ENCODE data around the gene RNF7.
"Not testable (repeated sequence)": the region's sequence is repeated elsewhere in the genome, so short reads cannot be mapped to it uniquely, and the experiment has no call there.

RNF7 gene

GRCh38 chr3:141735770-141736465 lies 2.2 kb upstream of the RNF7 start:
- no peak for DNase-seq (ENCODE audit: low read depth, low spot score)

- DNase-seq (ENCODE audit: low read depth, low spot score): no peak
Measured at GRCh38 chr3:141737093-141737492, 1.0 kb upstream of the RNF7 start.

- DNase-seq (ENCODE audit: low read depth, low spot score): no peak
Measured at GRCh38 chr3:141737678-141738021, 448 bp upstream of the RNF7 start.

GRCh38 chr3:141738891-141739363 lies 829 bp downstream of the RNF7 start:
- DNase-seq (ENCODE audit: low read depth, low spot score): no peak

GRCh38 chr3:141739731-141740130 lies 1.6 kb downstream of the RNF7 start:
- no peak for DNase-seq (ENCODE audit: low read depth, low spot score)

GRCh38 chr3:141740349-141740748 lies 2.3 kb downstream of the RNF7 start:
- DNase-seq (ENCODE audit: low read depth, low spot score): no peak

GRCh38 chr3:141743305-141743704 lies 5.2 kb downstream of the RNF7 start:
- no peak for DNase-seq (ENCODE audit: low read depth, low spot score)

- DNase-seq (ENCODE audit: low read depth, low spot score): no peak
Measured at GRCh38 chr3:141746962-141747361, 8.9 kb downstream of the RNF7 start.

GRCh38 chr3:141753399-141753798 lies 15.3 kb downstream of the RNF7 start:
- no peak for DNase-seq (ENCODE audit: low read depth, low spot score)

GRCh38 chr3:141754032-141754431 lies 15.9 kb downstream of the RNF7 start:
- DNase-seq (ENCODE audit: low read depth, low spot score): no peak

GRCh38 chr3:141762552-141762951 lies 24.5 kb downstream of the RNF7 start:
- DNase-seq (ENCODE audit: low read depth, low spot score): not testable (repeated sequence)

GRCh38 chr3:141763088-141763750 lies 25.1 kb downstream of the RNF7 start, which contains the start of gene GRK7:
Gene GRK7 (plus strand): TSS chr3:141763408. CDS start chr3:141778285, 14,877 bp downstream.
- no peak for DNase-seq (ENCODE audit: low read depth, low spot score)

GRCh38 chr3:141764045-141764444 lies 25.9 kb downstream of the RNF7 start:
- DNase-seq (ENCODE audit: low read depth, low spot score): no peak

GRCh38 chr3:141764465-141764864 lies 26.4 kb downstream of the RNF7 start:
- no peak for DNase-seq (ENCODE audit: low read depth, low spot score)

GRCh38 chr3:141764986-141765385 lies 26.9 kb downstream of the RNF7 start:
- DNase-seq (ENCODE audit: low read depth, low spot score): no peak

- DNase-seq (ENCODE audit: low read depth, low spot score): no peak
Measured at GRCh38 chr3:141767066-141767465, 29.0 kb downstream of the RNF7 start.

GRCh38 chr3:141769221-141769894 lies 31.3 kb downstream of the RNF7 start:
- no peak for DNase-seq (ENCODE audit: low read depth, low spot score)

GRCh38 chr3:141773676-141774075 lies 35.6 kb downstream of the RNF7 start:
- DNase-seq (ENCODE audit: low read depth, low spot score): no peak

- DNase-seq (ENCODE audit: low read depth, low spot score): no peak
Measured at GRCh38 chr3:141776376-141776775, 38.3 kb downstream of the RNF7 start.

- DNase-seq (ENCODE audit: low read depth, low spot score): no peak
Measured at GRCh38 chr3:141776885-141777284, 38.8 kb downstream of the RNF7 start.

GRCh38 chr3:141777957-141778813 lies 40.1 kb downstream of the RNF7 start:
- DNase-seq (ENCODE audit: low read depth, low spot score): no peak

- DNase-seq (ENCODE audit: low read depth, low spot score): no peak
Measured at GRCh38 chr3:141779667-141780066, 41.6 kb downstream of the RNF7 start.

Measured in activated CD4-positive, CD25-positive, alpha-beta regulatory T cell treated with anti-CD3 and anti-CD28 coated beads, Interleukin-2, amount 50 U/mL, for 16 hours (primary cell).